Activated gamma-delta T cell treated with anti-CD3 and anti-CD28 coated beads, Interleukin-2, amount 50 U/mL, for 16 hours (primary cell): ENCODE measurements around the gene PARD3.
"Not testable (repeated sequence)": the region's sequence is repeated elsewhere in the genome, so short reads cannot be mapped to it uniquely, and the experiment has no call there.

Experiments
- DNase-seq: peaks from one replicate; pipeline ENCODE4 v3.0.0-alpha.2; 2020; ENCODE audit warnings: low read depth

Gene PARD3

DNA sequence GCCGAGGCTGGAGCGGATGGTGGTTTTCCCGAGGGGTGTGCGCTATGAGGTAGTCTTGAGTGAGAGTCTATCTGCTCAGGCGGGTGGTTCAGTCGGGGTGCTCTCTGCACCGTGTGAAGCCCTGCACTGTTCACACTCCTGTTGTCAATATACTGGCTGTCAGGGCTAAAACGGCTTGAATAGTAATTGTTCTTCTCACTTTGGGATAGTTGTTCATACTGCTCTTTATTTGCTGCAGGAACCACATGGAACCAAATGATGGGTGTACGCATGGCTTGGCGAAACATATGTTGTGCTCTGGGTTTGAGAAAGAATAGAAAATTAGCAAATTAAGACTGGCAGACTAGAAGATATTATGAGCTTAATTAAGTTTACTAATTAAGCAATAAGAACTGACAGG is 432.5 kb downstream of the PARD3 start:
- no peak for DNase-seq

DNA sequence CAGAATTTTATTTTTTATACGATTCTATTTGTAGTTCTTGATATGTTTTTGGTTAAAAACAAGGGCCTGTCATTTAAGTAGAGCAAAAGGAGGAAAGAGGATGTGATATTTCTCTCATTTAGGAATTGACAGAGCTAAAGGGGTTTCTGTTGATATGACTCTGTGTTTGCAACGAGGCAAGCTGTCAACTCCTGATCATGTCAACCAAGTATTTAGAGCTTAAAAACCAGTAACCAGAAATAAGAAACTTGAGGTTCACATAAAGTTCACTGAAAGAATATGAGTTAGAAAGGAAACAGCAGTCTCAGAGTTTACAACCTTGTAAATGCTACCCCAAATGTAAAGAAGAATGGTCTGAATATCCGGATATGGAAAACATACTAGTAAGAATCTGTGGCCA is 434.2 kb downstream of the PARD3 start:
- no peak for DNase-seq

DNA sequence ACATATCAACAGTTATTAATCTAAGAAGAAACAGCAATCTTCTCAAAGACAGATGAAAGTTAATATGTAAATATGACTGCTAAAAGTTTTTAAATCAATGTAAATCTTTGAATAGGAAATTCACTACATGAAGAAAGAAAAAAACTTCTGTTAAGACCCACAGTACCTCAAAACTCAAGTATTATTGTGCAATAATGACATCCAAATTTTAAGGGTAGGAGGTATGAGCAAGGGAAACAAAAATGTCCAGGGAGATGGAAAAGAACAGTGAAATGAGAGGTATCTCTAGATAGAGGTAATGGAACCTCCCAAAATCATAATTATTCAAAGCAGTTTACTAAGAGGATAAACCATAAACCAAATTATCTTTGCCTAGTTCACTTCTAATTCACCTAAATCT is 436.8 kb downstream of the PARD3 start:
- DNase-seq, result no peak

DNA sequence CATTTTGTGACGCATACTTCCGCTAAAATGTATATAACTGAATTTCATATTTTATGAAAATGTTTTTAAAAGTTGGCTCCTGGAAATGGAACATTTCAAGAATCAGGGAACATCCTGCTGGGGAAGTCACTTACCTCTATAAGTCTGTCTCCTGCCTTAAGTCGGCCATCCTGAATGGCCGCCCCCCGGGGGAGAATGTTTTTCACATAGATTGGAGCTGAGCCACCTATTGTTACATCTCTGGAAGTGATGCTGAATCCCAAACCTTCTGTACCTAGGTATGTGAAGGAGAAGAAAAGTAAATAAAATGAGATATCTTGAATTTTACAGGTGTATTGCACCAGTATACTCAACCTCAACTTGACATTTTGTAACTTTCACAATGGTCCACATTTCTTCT is 437.3 kb downstream of the PARD3 start:
- DNase-seq, result no peak

DNA sequence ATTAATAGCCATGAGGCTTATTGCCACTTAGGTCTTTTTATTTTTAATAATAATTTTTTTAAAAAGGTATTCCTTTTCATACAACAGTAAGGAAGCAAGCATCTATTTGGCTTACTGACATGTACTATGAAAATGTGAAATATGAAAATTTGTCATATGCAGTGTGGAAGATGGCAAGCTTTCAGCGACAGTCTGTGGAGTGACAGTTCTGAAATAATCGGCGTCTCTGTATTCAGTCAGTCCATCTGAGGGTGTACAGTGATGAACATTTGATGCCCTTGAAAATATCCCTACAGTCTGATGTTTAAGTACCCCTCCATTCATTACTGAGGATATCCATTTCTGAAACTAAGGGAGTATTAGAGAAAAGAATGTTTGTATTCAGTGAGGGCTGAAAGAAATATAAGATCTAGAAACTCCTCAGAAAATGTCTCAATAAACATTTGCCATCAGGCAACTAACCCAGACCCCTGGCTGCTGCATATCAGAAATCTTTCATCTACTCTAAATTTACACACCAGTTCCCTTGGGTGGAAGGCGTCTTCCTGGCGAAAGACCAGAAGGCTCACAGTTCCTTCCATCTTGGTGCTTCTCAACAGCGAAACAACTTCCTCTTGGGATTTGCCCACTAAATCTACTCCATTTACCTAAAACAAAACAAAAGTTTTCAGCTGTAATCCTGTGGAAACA is 440.6 kb downstream of the PARD3 start:
- DNase-seq, result no peak

DNA sequence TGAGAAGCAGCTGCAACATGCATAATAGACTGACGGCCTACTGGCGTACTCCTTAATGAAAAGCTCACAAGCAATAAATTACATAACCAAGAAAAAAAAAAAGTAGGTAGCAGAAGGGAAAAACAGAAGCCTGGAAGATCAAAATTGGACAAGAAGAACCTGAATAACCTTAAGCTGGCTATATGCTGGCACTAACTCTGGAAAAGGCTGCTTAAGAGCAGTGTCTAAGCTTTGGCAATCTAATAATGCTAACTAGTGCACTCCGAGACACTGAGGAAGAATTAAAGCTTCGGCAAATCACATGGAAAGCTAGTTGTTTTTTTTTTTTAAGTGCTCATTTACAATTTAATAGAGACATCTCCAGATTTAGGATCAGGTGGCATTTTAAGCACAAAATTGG is 441.9 kb downstream of the PARD3 start:
- DNase-seq, result no peak

DNA sequence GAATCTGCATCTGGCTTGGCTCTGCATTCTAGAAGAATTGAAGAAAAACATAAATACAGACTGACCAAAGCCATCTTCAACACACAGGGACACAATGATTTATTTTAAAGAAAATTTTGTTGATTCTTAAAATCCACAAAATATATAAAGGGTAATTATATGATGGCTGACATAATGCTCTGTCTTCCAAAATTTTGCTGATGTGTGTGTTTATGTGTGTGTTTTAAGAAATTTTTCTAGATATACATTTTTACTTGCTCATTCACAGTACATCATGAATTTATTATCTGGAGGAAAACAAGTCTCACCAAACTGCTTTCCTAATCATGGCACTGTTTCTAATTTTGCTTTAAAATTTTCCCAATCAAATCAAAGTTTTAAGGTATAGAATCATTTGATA is 442.6 kb downstream of the PARD3 start:
- DNase-seq, result no peak

DNA sequence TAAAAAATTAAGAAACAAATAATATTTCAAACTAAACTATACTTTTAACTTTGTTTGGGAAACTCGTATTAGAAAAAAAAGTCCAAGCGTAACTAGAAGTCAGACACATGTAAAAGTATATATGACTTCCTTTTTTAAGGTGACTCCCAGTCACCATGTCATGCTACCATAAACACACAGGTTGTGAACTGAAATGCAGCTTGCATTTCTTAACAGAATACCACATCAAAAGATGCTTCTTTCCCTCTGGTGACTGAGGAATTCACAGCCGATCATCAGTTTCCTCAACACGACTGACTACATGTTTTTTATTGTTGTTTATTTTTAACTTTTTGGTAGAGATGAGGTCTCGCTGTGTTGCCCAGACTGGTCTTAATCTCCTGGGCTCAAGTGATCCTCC is 445.0 kb downstream of the PARD3 start:
- DNase-seq, result no peak

DNA sequence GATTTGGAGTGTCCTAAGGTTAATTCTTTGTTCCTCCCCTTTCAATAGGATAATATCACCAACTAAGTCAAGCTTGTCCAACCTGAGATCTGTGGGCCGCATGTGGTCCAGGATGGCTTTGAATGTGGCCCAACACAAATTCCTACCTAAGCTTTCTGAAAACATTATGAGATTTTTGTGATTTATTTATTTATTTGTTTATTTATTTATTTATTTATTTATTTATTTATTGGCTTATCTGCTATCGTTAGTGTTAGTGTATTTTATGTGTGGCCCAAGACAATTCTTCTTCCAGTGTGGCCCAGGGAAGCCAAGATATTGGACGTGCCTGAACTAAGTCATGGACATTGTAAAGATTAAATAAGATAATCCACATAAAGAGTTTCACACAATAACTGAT is 446.0 kb downstream of the PARD3 start:
- DNase-seq, result no peak

DNA sequence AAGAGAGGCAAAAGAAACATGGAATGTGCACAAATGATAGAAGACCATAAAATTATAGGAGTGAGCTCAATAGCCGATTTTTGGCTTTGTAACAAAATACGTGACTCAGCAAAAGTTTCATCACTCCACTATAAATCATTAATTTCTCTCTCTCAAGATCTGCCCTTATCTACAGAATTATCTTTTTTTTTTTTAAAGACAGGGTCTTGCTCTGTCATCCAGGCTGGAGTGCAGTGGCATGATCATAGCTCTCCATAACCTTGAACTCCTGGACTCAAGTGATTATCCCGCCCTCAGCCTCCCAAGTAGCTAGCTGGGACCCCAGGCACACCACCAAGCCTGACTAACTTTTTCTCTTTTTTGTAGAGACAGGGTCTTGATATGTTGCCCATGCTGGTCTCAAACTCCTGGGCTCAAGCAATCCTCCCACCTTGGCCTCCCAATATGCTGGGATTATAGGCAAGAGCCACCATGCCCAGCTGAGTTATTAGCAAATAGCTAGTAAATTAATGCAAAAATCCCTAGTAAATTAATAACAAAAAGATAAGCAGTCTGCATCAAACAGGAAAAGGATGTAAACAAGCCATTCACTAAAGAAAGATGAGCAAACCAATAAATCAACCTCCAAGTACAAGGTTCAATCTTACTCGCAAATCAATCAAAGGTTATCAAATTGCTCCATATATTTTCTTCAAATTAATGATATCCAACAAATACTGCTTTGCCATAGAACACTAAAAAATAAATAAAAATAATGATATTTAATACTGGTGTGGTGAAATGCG is 450.7 kb downstream of the PARD3 start:
- no peak for DNase-seq

DNA sequence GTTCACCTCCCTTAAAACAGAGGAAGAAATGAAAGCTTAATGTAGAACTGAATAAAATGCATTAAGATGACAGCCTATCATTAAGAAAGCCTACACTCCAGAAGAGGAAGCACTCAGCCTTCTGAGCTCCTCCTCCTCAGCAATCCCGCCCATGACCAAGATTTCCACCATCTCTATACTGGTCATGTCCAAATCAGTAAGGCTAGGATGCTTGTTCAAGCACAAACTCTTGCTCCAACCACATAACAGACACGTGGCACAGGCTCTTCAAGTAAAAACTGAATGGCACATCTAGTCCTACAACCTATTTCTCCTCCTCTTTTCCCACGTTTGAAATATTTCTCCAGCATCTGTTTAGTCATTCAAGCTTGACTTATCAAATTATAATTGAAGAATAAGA is 454.1 kb downstream of the PARD3 start:
- no peak for DNase-seq

DNA sequence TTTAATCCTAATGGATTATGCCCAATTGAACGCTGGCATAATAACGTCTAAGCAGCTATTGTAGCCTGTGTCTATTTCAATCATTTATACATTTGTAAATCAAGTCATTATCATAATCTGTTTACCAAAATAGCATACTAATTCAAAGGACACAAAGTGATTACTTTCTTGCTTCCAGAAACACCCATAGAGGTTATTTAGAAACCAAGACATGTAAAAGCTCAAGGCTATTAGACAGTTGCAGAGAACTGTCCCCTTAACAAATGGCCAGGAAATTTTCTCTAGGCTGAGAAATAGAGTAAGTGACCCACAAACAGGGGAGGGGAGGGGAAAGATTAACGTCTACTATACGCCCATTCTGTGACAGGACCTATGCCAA is 455.7 kb downstream of the PARD3 start:
- DNase-seq, result no peak

DNA sequence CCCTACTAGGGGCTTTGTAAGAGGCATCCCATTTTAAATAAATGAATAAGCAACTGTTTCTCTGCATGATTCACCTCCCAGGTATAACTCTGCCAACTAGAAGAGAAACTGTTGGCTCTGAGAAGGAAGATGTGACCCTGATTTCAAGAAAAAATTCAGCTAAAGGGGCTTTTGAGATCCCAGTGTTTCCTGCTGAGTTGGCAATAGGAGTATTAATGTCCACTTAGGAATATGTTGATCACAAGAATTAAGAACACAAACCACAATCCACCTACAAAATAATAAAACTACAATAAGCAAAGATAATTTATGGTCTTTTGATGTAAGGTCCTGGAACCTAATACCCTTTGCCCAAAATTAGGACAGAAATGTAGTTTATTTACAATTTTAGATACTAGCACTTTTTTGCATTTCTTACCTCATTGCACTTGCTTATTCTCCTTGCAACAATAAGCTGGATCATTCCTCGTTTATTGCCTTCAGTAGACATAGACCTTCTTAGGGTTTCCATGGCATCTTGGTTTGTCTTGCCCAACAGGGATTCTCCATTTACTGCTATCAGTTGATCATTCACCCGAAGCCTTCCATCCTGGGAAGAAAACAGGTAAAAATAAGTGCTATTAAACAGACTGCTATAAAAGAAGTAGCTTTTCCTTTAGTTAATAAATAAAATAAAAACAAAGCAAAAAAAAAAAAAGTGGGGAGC is 456.2 kb downstream of the PARD3 start:
- DNase-seq, result no peak

DNA sequence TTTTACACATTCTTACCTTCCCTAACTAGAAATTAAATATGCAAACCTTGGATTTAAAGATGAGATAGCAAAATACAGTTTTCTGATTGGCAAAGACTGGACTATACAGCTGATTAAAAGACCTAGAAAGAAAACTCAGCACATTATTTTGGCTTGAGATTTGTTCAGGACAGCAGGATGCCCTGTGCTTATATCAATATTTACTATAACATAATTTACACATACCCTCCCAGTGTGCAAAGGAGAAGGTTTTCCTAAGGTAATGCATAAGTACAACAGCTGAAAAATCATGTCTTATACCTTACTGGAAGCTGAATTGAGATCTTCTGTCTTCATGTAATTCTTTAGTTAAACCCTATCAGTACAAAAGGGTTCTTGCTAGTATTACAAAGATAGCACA is 458.6 kb downstream of the PARD3 start:
- no peak for DNase-seq

DNA sequence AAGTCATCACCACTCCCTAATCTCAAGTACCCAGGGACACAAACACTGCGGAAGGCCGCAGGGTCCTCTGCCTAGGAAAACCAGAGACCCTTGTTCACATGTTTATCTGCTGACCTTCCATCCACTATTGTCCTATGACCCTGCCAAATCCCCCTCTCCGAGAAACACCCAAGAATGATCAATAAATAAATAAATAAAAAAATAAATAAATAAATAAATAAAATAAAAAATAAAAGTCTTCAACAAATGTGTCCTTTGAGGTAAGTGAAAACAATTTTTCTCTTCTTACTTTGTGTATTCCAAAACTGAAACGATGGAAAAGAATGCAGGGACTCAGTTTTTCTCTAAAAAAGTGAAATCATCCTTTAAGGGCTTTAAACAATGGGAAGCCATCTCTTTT is 461.6 kb downstream of the PARD3 start:
- DNase-seq, result not testable (repeated sequence)

DNA sequence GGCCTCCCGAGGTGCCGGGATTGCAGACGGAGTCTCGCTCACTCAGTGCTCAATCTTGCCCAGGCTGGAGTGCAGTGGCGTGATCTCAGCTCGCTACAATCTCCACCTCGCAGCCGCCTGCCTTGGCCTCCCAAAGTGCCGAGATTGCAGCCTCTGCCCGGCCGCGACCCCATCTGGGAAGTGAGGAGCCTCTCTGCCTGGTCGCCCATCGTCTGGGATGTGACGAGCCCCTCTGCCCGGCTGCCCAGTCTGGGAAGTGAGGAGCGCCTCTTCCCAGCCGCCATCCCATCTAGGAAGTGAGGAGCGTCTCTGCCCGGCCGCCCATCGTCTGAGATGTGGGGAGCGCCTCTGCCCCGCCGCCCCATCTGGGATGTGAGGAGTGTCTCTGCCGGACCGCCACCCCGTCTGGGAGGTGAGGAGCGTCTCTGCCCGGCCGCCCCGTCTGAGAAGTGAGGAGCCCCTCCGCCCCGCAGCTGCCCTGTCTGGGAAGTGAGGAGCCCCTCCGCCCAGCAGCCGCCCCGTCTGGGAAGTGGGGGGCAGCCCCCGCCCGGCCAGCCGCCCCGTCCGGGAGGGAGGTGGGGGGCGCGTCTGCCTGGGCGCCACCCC is 462.4 kb downstream of the PARD3 start:
- DNase-seq, result not testable (repeated sequence)

DNA sequence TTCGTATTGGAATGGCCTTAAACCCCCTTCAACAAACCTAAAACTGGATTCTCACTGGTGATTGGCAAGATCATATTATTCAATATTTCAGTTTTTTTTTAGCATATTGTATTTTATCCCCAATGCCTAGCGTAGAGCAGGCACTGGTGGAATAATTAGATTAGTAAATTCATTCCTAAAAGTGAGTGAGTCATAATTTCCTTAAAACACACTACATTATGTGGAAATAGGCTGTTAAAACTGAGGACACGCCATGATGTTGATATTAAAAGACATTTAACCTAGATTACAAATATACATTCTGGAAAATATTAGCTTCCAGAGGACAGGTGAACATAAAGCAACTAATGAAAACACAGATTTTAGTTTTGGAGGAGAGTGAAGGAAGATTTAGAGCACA is 463.9 kb downstream of the PARD3 start:
- no peak for DNase-seq

DNA sequence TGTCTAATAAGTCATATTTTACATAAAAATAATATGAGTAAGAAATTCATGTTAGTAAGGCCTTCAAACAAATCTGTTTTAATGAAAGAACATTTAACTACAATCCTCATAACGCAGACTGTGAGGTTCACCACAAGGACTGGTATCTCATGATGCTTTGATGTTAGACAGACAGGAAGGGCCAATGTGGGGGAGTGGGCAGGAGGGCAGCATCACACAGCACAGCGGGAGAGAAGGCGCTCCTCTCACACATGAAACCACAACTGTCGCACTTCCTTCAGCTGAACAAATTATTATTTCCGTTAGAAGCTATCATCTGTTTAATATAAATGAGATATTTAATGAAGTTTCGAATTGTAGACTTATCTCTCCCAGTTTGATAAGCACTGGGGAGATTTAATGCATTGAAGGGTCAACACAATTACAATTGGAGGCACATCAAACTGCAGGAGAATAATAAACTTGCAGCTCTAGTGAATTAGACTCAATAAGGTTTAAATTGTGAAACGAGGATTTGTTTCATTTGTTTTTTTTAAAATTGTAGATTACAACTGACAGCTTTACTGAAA is 466.1 kb downstream of the PARD3 start:
- DNase-seq, result no peak

DNA sequence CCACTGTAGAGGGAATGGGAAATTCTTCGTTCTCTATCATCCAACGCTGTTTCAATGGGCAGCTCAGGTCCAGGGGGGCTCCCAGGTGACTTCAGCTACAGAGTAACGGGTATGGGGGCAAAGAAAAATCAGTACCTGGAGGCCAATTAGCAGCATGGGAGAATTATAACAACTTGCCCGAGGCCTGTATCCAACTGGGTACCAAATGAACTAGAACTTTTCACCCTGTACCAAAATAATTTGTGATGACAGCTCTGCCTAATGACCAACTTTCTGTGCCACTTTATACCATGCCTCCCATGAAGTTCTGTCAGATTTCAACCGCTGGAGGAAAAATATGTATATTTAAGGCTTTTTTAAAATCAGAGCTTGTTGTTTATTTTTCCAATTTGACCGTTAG is 467.1 kb downstream of the PARD3 start:
- DNase-seq, result no peak

DNA sequence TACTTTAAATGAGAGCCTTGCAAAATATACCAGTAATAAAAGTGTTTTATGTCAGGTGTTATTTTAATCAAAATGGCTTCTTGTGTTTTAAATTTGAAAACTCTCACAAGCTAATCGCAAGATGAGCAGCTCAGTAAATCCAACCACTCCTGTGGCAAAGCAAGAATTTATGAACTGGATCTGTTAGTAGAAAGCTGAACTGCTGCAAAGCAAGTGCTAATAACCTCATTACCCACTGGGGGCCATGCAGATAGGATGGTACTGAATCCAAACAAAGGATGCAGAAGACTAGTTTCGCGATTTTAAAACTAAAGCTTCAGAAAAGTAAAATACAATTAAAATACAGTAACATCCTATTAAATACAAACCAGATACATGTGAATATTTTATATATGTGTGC is 468.0 kb downstream of the PARD3 start:
- no peak for DNase-seq

DNA sequence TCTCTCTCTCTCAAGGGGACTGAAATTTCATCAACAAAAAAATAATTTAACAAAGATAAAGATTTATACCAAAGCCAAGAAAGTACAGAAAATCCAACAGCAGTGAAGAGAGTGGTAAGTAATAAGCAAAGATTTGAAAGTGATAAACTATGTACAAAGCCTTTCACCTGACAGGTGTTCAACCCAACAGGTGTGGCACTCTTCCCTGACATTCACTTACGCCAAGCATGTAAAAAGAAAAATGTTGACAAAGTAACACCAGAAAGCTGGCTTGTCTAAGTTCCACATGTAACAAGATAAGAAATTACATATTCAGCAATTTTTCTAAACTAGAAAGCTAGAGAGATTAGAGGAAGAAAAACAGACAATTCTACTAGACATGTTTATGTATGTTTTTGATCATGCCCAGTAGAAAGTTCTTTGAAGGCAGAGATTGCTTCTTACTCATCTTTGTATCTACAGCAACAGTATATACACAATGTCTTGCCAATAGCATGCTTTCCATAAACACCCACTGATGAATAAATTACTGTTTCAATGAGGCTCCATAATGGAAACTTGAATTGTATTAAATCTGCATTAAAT is 468.5 kb downstream of the PARD3 start:
- no peak for DNase-seq

DNA sequence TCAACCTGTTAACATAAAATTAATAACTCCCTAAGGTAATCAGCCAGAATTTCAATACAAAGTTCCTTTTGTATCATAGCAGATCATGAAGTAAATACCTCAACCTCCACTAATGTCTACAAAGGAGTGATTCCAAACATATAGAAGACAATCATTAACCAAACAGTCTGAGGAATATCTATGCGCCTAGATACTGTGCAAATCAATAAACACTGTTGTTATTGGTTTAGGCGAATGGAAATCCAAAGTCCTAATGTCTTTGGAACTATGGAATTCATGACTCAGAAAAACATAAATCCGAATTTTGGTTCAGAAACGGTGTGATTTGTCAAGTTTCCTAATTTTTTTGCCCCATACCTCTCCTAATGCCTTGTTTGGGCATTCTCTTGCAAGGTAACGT is 469.7 kb downstream of the PARD3 start:
- DNase-seq, result no peak
